HEK293T (cell line): ENCODE results near the gene SLC5A7.

Experiments
- FOXA1 ChIP-seq: fragments of 450-650 bp; IDR thresholded peaks from 2 replicates; pipeline ENCODE4 v1.6.1; 2016; ENCODE audit warnings: mild to moderate bottlenecking
- HDGF ChIP-seq: fragments of 450-650 bp; IDR thresholded peaks from 2 replicates; pipeline ENCODE4 v1.6.1; 2017; ENCODE audit warnings: antibody characterized with exemption, borderline replicate concordance

DNA sequence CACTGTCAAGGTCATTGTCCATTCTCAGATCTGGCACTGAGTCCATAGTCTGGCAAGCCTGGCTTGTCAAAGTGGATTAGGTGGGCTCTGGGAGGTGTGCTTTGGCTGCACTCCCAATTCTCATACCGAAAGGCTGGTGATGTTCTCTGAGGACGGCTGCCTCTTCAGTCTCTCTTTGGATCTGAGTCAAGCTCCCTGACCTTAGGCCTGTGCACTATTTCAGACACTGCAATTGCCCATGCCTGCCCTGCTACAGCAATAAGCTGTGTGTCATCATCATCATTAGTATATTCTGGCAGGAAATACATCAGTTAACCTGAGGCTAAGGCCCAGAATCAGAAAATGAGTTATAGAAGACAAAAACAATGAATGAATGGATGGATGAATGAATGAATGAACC is 1.6 kb upstream of the SLC5A7 start:
- TF ChIP-seq FOXA1 (no peak), HDGF (no peak)
